ENCODE results near the gene ADAMTS17.

The ADAMTS17 gene

DNA sequence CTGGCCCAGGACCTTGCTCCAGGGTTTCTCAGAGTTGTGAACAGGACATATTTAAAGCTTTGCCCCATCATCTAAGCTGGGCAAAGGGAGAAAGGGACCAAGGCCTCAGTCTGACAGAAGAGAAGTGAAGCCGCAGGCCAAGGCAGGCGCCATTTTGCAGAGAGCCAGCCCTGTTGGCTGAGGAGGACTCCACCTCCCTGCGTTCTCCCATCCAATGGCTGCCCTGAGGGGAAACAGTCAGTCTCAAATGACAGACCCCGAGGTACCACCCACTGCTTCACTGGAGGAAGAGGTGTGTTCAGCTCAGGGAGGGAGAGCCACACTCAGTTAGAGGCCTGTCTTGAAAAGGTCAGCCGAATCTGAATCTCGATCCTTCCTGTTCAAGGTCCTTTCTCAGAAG is 86.1 kb downstream of the ADAMTS17 start:
- H3K27ac ChIP-seq: no peak overlapping the region
- TF ChIP-seq, protein P1, sequence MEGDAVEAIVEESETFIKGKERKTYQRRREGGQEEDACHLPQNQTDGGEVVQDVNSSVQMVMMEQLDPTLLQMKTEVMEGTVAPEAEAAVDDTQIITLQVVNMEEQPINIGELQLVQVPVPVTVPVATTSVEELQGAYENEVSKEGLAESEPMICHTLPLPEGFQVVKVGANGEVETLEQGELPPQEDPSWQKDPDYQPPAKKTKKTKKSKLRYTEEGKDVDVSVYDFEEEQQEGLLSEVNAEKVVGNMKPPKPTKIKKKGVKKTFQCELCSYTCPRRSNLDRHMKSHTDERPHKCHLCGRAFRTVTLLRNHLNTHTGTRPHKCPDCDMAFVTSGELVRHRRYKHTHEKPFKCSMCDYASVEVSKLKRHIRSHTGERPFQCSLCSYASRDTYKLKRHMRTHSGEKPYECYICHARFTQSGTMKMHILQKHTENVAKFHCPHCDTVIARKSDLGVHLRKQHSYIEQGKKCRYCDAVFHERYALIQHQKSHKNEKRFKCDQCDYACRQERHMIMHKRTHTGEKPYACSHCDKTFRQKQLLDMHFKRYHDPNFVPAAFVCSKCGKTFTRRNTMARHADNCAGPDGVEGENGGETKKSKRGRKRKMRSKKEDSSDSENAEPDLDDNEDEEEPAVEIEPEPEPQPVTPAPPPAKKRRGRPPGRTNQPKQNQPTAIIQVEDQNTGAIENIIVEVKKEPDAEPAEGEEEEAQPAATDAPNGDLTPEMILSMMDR (conservative IDR thresholded peaks at IDR 0.05): no peak

DNA sequence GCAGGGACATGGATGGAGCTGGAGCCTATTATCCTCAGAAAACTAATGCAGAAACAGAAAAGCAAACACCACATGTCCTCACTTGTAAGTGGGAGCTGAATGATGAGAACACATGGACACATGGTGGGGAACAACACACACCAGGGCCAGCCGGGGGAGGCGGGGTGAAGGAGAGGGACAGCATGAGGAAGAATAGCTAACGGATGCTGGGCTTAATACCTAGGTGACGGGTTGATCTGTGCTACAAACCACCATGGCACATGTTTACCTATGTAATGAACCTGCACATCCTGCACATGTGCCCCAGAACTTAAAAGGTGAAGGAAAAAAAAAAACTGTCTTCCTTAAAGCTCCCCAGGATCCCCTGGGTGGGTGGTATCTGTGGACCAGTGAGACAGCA is 87.1 kb downstream of the ADAMTS17 start:
- no peak overlapping the region for H3K27ac ChIP-seq
- TF ChIP-seq, protein P1 (conservative IDR thresholded peaks at IDR 0.05): no peak
- no peak for TF ChIP-seq ZFX (IDR thresholded peaks at IDR 0.05)

DNA sequence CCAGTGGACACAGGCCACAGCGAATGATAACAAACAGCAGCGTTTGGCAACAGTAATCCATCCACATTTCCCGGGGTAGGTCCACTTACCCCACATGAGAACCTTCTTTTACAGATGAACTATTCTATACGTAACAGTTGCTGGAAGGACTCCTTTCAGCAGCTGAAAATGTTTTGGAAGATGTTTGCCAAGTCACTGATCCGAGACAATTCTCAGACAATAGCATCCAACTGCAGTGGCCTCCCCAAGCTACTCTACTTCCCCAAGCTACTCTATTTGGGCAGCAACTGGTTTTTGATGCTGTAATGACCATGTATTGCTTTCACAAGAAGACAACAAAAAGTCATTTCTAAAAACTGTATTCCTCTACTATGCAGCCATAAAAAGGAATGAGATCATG is 87.5 kb downstream of the ADAMTS17 start:
- H3K27ac ChIP-seq: no peak overlapping the region
- TF ChIP-seq ZFX (IDR thresholded peaks at IDR 0.05): no peak
- TF ChIP-seq, protein P1 (conservative IDR thresholded peaks at IDR 0.05): no peak

DNA sequence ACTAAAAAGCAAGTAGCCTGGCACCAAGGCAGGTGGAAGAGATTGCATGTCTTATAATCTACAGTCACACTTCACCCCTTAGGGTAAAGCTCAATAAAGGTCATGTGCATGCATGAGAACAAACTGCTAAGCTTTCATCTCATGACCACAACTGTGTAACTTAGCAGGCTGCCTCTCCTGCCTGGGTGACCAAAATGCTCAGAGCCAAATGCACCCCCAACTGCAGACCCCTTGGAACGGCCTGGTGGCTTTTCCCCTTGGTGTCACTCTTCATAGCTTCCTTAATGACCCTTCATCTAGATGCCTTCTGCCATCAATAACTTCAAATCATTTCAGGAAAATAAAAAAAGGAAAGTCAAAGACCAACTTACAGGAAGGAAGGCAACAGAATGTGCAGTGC is 88.1 kb downstream of the ADAMTS17 start:
- TF ChIP-seq, protein P1 (conservative IDR thresholded peaks at IDR 0.05): no peak
- TF ChIP-seq ZFX (IDR thresholded peaks at IDR 0.05): no peak
- H3K27ac ChIP-seq: no peak overlapping the region

DNA sequence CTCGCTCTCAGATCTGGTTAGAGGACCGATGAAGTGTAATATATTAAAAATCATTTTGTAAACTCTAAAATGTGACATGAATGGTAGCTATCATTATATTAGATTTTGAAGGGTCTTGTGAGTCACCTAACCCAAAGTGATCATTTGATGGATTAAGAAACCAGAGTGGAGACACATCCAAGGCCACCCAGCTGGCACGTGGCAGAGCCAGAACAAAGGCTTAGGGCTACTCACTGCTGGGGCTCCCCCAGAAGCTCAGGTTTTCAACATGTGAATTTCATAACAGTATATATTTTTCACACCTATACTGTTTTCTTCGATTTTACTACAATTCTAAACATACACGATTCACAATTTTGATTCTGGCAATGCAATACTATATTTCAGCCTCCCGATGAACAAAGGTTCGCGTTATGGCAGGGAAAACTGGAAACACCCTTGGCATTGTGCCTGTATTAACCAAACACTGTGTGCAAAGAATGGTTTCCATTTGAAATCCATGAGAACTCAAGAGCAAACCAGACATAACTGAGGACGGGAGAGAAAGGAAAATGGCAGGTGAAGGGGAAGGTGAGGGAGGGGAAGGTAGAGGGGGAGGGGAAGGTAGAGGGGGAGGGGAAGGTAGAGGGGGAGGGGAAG is 88.9 kb downstream of the ADAMTS17 start:
- TF ChIP-seq, protein P1 (conservative IDR thresholded peaks at IDR 0.05): no peak
- TF ChIP-seq ZFX (IDR thresholded peaks at IDR 0.05): no peak
- no peak overlapping the region for H3K27ac ChIP-seq

DNA sequence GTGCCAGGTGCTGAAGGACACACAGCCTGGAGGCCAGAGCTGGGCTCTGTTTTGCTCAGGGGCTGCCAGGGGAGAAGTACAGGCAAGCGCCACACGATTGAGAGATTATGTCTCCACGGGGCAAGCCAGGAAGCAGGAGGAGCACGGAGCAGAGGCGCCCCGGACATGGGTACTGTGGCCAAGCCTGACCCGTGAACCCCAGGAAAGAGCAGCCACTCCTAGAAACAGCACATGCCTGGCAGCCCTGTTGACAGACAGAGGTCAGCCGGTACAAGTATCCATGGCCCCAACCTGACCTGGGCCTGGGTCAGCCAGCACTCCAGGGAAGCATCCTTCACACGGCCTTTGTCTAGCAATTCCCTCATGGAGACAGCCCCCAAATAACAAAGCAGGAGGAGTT is 89.4 kb downstream of the ADAMTS17 start:
- no peak overlapping the region for H3K27ac ChIP-seq
- TF ChIP-seq, protein P1 (conservative IDR thresholded peaks at IDR 0.05): no peak
- TF ChIP-seq ZFX (IDR thresholded peaks at IDR 0.05): no peak

DNA sequence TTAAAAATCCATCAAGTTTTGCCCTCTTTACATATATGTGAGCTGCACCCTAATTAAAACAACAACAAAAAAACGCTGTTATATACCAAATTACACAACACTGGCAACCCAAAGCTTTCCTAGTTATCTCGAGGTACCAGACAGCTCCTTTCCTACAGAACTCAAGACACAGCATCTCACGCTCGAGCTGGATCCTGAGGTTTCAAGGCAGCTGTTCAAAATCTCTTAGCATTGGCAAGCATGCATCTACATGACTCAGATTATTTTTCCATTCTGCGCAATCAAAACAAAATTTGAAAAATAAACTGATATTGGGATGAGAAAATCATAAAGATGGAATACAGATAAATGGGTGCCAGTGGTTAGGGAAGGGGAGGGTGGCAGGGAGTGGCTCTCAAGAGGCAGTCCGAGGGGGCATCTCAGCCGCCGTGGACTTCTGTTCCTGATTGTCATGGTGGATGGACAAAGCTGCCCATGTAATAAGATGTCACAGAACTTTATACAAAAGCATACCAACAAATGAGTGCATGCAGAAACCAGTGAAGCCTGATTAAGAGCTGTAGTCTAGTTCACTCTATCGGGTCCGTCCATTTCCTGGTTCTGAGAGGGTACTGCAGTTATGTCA is 91.5 kb downstream of the ADAMTS17 start:
- no peak overlapping the region for H3K27ac ChIP-seq
- TF ChIP-seq ZFX (IDR thresholded peaks at IDR 0.05): no peak
- TF ChIP-seq, protein P1 (conservative IDR thresholded peaks at IDR 0.05): no peak
